HCT116 (cell line): ENCODE results near the gene ARHGDIA. TPM values are rescaled to one million over a fixed set of nuclear protein-coding genes. Genes with fewer than 3 reads are reported as not detected.

Source experiments
- ATAC-seq: fragments of 200-7000 bp; cut with Tn5 transposase; 2 replicates; pipeline ENCODE4 v1.9.1; 2020; ENCODE audit warnings: mild to moderate bottlenecking, moderate library complexity
- BruUV-seq: library from RNA; stranded (reverse); fragments of 400-500 nt; replicated peaks from 2 replicates; lab custom pipeline; 2021; lab: Mats Ljungman, UMichigan
- CTCF ChIA-PET: fragments of 300-600 bp; sonication (Branson Sonifier 250); formaldehyde crosslinking; loops from one replicate; lab custom pipeline; 2021; ENCODE audit warnings: antibody characterized with exemption; lab: Charles Lee
- POLR2A ChIA-PET: fragments of 300-600, 350-600 bp; sonication (Branson Sonifier 250); formaldehyde crosslinking; loops from one replicate; lab custom pipeline; 2021; ENCODE audit warnings: antibody characterized with exemption; lab: Charles Lee
- RAD21 ChIA-PET, 2 experiments: fragments of 300-600 bp; sonication (Branson Sonifier 250); formaldehyde crosslinking; loops; one replicate each; lab custom pipeline; 2023; ENCODE audit warnings: low total read pairs in 2 of 2; ENCODE audit not compliant: uncharacterized antibody in 2 of 2, unreplicated experiment in 2 of 2, low non-redundant PET in 1 of 2; lab: Charles Lee
- DNase-seq: peaks from one replicate; pipeline ENCODE4 v3.0.0-alpha.2; 2010; ENCODE audit warnings: low read depth, low spot score
- H2AFZ ChIP-seq: fragments of 200-600 bp; shearing (Covaris generic), sonication (generic); 2 replicates; pipeline ENCODE4 v1.6.1; 2017; ENCODE audit warnings: low read depth, mixed run types, mixed read lengths, antibody characterized with exemption, low read length; ENCODE audit not compliant: poor library complexity, severe bottlenecking
- H3K27ac ChIP-seq: 2 replicates; pipeline ENCODE4 v1.5.1; 2012; ENCODE audit warnings: low read depth, low read length
- H3K27me3 ChIP-seq: fragments of 200-600 bp; sonication (generic); 2 replicates; pipeline ENCODE4 v1.6.1; 2016; ENCODE audit warnings: mixed run types, low read length, mixed read lengths; ENCODE audit not compliant: insufficient read depth
- H3K36me3 ChIP-seq, 2 experiments: fragments of 200-500 bp in 1 of 2; fragments of 200-600 bp in 1 of 2; sonication (Bioruptor generic) in 1 of 2; sonication (generic) in 1 of 2; 2 replicates each; pipeline versions ENCODE4 v1.5.1 to v1.6.1; 2014 to 2016; ENCODE audit warnings: low read length in 2 of 2, inconsistent platforms in 1 of 2, mixed read lengths in 1 of 2, mixed run types in 1 of 2; ENCODE audit not compliant: insufficient read depth in 2 of 2, control insufficient read depth in 1 of 2
- H3K4me1 ChIP-seq, 2 experiments: fragments of 200-600 bp in 1 of 2; sonication (generic) in 1 of 2; 2 replicates each; pipeline versions ENCODE4 v1.5.1 to v1.6.1; 2012 to 2017; ENCODE audit warnings: low read length in 2 of 2, inconsistent platforms in 1 of 2, mild to moderate bottlenecking in 1 of 2, mixed read lengths in 1 of 2, mixed run types in 1 of 2, moderate library complexity in 1 of 2; ENCODE audit not compliant: insufficient read depth in 2 of 2, control insufficient read depth in 1 of 2
- H3K4me2 ChIP-seq: fragments of 200-600 bp; sonication (generic); 2 replicates; pipeline ENCODE4 v1.6.1; 2017; ENCODE audit warnings: mixed run types, low read length, mixed read lengths
- H3K4me3 ChIP-seq, 2 experiments: fragments of 200-600 bp in 1 of 2; sonication (generic) in 1 of 2; replicated peaks in 1 of 2; 2 replicates each; pipeline ENCODE4 v1.5.1; 2011 to 2016; ENCODE audit warnings: low read length in 2 of 2, control low read depth in 1 of 2, low read depth in 1 of 2, mild to moderate bottlenecking in 1 of 2, mixed read lengths in 1 of 2, mixed run types in 1 of 2
- H3K79me2 ChIP-seq: fragments of 200-600 bp; sonication (generic); 2 replicates; pipeline ENCODE4 v1.6.1; 2017; ENCODE audit warnings: mild to moderate bottlenecking, mixed run types, low read length, moderate library complexity, mixed read lengths; ENCODE audit not compliant: insufficient read depth
- H3K9ac ChIP-seq: fragments of 200-600 bp; sonication (generic); 2 replicates; pipeline ENCODE4 v1.6.1; 2016; ENCODE audit warnings: low read length, mixed read lengths
- H3K9me2 ChIP-seq: fragments of 200-600 bp; sonication (generic), shearing (Covaris generic); 2 replicates; pipeline ENCODE4 v1.6.1; 2017; ENCODE audit warnings: mixed run types, mild to moderate bottlenecking, moderate library complexity; ENCODE audit not compliant: insufficient read depth
- H3K9me3 ChIP-seq, 2 experiments: fragments of 200-500 bp in 1 of 2; fragments of 200-600 bp in 1 of 2; sonication (Bioruptor generic) in 1 of 2; sonication (generic) in 1 of 2; 2 replicates each; pipeline ENCODE4 v1.6.1; 2014 to 2017; ENCODE audit warnings: low read length in 2 of 2, mixed read lengths in 2 of 2, inconsistent platforms in 1 of 2, low read depth in 1 of 2, mild to moderate bottlenecking in 1 of 2, mixed run types in 1 of 2, moderate library complexity in 1 of 2; ENCODE audit not compliant: control insufficient read depth in 1 of 2, insufficient read depth in 1 of 2
- H4K20me1 ChIP-seq: fragments of 200-600 bp; sonication (generic), shearing (Covaris generic); 2 replicates; pipeline ENCODE4 v1.6.1; 2017; ENCODE audit warnings: mixed run types, mild to moderate bottlenecking, moderate library complexity; ENCODE audit not compliant: insufficient read depth
- EGR1 ChIP-seq: IDR thresholded peaks from 2 replicates; pipeline ENCODE4 v1.6.1; 2012; ENCODE audit warnings: low read depth
- ELF1 ChIP-seq: IDR thresholded peaks from 2 replicates; pipeline ENCODE4 v1.6.1; 2012; ENCODE audit warnings: low read depth, borderline replicate concordance
- SIN3A ChIP-seq: IDR thresholded peaks from 2 replicates; pipeline ENCODE4 v1.6.1; 2012; ENCODE audit warnings: low read depth
- intact Hi-C: fragments of 100-400 bp; cut with micrococcal nuclease; formaldehyde crosslinking; loops from 2 replicates; pipeline ENCODE4 v1.10.0; 2022
- total RNA-seq: library from RNA; stranded (reverse); gene quantifications from one replicate; pipeline ENCODE4 v1.2.1, GENCODE V29; 2021; ENCODE audit not compliant: unreplicated experiment
- TF ChIP-seq, protein P1 (sequence below): IDR thresholded peaks from 2 replicates; pipeline ENCODE4 v1.6.1; 2012
- TF ChIP-seq, protein P2 (sequence below), 3 experiments: fragments of 200-600 bp in 1 of 3; sonication (generic) in 1 of 3; IDR thresholded peaks in 2 of 3; conservative IDR thresholded peaks in 1 of 3; 2 replicates each; pipeline ENCODE4 v1.5.1; 2012 to 2017; ENCODE audit warnings: low read depth in 2 of 3, low read length in 2 of 3, antibody characterized with exemption in 1 of 3, borderline replicate concordance in 1 of 3, control low read depth in 1 of 3, mild to moderate bottlenecking in 1 of 3, mixed read lengths in 1 of 3, mixed run types in 1 of 3, moderate library complexity in 1 of 3; ENCODE audit not compliant: insufficient read depth in 1 of 3
- TF ChIP-seq, protein P3 (sequence below): IDR thresholded peaks from 2 replicates; pipeline ENCODE4 v1.6.1; 2012; ENCODE audit warnings: low read depth

The ARHGDIA gene
- total RNA-seq, 1 experiment from 2014 or later: 554 TPM

DNA sequence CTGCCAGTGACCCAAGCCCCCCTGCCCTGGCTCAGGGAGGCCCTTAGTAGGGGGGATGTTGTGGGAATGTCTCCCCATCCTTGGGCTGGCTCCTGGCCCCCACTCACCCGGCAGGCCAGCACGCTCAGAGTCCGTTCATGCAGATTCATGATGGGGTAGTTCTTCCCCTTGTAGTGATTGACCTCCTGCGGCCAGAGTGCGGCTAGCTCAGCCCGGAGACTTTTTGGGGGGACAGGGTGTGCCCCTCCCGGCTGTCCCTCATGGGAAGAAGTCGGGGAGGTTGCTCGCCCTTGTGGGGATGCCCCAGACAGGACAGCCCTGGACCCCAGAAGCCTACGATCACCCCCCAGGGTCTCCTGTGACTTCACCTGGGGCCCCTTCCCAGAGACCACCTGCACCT is 34.9 kb upstream of the ARHGDIA start:
- H3K9ac ChIP-seq: no peak overlapping the region
- intact Hi-C loops: no loop called here
- H3K9me3 ChIP-seq: no peaks in the 10 kb centered on the region
- no peak overlapping the region for H3K27ac ChIP-seq
- peaks cover 0 to 13% of the 10 kb centered on the region in 2 experiments; a peak in 2 of 4 replicates for H3K36me3 ChIP-seq
- no TSS peak for BruUV-seq
- no peak overlapping the region for H2AFZ ChIP-seq
- H4K20me1 ChIP-seq: no peaks in the 10 kb centered on the region
- ChIA-PET CTCF (no interaction called here), POLR2A (no interaction called here), RAD21 (no interaction called here)
- no peaks in the 10 kb centered on the region for H3K9me2 ChIP-seq
- H3K4me2 ChIP-seq: no peak overlapping the region
- ATAC-seq (no peak), DNase-seq (no peak)
- no peaks in the 10 kb centered on the region for H3K27me3 ChIP-seq
- peaks cover 8% of the 10 kb centered on the region; the same call in 1 of the 2 replicates for H3K79me2 ChIP-seq
- no peak overlapping the region for H3K4me3 ChIP-seq
- TF ChIP-seq, protein P1, sequence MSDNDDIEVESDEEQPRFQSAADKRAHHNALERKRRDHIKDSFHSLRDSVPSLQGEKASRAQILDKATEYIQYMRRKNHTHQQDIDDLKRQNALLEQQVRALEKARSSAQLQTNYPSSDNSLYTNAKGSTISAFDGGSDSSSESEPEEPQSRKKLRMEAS: no peak
- TF ChIP-seq, protein P2, sequence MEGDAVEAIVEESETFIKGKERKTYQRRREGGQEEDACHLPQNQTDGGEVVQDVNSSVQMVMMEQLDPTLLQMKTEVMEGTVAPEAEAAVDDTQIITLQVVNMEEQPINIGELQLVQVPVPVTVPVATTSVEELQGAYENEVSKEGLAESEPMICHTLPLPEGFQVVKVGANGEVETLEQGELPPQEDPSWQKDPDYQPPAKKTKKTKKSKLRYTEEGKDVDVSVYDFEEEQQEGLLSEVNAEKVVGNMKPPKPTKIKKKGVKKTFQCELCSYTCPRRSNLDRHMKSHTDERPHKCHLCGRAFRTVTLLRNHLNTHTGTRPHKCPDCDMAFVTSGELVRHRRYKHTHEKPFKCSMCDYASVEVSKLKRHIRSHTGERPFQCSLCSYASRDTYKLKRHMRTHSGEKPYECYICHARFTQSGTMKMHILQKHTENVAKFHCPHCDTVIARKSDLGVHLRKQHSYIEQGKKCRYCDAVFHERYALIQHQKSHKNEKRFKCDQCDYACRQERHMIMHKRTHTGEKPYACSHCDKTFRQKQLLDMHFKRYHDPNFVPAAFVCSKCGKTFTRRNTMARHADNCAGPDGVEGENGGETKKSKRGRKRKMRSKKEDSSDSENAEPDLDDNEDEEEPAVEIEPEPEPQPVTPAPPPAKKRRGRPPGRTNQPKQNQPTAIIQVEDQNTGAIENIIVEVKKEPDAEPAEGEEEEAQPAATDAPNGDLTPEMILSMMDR (IDR thresholded peaks at IDR 0.05 in 2 of 3, conservative IDR thresholded peaks at IDR 0.05 in 1 of 3; ENCODE audit: borderline replicate concordance in 1 of 3, insufficient read depth in 1 of 3, low read depth in 2 of 3, low read length in 2 of 3): no peak
- TF ChIP-seq SIN3A (no peak), EGR1 (no peak), ELF1 (no peak)
- TF ChIP-seq, protein P3, sequence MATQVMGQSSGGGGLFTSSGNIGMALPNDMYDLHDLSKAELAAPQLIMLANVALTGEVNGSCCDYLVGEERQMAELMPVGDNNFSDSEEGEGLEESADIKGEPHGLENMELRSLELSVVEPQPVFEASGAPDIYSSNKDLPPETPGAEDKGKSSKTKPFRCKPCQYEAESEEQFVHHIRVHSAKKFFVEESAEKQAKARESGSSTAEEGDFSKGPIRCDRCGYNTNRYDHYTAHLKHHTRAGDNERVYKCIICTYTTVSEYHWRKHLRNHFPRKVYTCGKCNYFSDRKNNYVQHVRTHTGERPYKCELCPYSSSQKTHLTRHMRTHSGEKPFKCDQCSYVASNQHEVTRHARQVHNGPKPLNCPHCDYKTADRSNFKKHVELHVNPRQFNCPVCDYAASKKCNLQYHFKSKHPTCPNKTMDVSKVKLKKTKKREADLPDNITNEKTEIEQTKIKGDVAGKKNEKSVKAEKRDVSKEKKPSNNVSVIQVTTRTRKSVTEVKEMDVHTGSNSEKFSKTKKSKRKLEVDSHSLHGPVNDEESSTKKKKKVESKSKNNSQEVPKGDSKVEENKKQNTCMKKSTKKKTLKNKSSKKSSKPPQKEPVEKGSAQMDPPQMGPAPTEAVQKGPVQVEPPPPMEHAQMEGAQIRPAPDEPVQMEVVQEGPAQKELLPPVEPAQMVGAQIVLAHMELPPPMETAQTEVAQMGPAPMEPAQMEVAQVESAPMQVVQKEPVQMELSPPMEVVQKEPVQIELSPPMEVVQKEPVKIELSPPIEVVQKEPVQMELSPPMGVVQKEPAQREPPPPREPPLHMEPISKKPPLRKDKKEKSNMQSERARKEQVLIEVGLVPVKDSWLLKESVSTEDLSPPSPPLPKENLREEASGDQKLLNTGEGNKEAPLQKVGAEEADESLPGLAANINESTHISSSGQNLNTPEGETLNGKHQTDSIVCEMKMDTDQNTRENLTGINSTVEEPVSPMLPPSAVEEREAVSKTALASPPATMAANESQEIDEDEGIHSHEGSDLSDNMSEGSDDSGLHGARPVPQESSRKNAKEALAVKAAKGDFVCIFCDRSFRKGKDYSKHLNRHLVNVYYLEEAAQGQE: no peak
- peaks cover 7 to 28% of the 10 kb centered on the region in 2 experiments for H3K4me1 ChIP-seq
